ENCODE measurements around the gene MITD1.
"Not testable (repeated sequence)": the region's sequence is repeated elsewhere in the genome, so short reads cannot be mapped to it uniquely, and the experiment has no call there.

The MITD1 gene

GRCh38 chr2:99180755-99181623 is at the start of gene MITD1, which contains the start of gene MRPL30:
Gene MITD1 (minus strand): TSS chr2:99181058. CDS start chr2:99180981, 77 bp downstream.
Gene MRPL30 (plus strand): TSS chr2:99181184. CDS start chr2:99186204, 5,020 bp downstream.
- peaks cover 4% of the 10 kb centered on the region for H3K4me1 ChIP-seq (ENCODE audit: insufficient read depth, low read length)
- H3K36me3 ChIP-seq (ENCODE audit: insufficient read depth, low read depth, low read length): peaks cover 9% of the 10 kb centered on the region
- peak within 1 kb of the TSS; percentile 95 for H3K4me3 ChIP-seq (ENCODE audit: low read length)
- peak within 1 kb of the TSS; percentile 97 for H3K9ac ChIP-seq (ENCODE audit: low read depth, low read length)
- H3K27ac ChIP-seq (ENCODE audit: low read length): peak within 1 kb of the TSS; percentile 82
- H3K27me3 ChIP-seq (ENCODE audit: insufficient read depth, low read length): no peaks in the 10 kb centered on the region
- no peaks in the 10 kb centered on the region for H3K9me3 ChIP-seq (ENCODE audit: insufficient read depth, low read depth, low read length)

DNA sequence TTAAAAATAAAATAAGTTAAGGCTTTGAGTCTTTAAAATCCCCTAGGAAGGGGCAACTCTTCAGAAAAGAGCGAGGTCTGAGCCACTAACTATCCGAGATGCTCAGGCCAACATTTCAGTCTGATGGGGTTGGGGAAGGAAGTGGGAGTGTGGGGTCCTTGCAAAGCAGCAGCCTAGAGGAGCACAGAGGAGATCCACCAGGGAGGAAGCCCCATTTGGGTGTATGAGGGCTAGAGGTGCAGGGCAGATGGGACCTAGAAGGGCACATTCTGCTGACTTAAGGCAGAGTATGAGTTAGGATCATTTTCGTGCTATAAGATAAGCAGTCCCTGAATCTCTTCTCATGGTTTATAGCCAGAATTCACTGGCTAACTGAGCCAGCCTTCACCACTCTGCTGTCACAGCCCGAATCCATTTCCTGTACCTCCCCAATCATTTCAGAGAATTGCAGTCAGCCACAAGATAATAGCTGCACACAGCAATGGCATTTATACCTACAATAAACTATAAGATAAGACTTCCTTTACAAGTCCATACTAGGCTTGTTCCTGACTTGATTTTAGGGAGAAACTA is 37.2 kb upstream of the MITD1 start:
- no peaks in the 10 kb centered on the region for H3K27me3 ChIP-seq (ENCODE audit: insufficient read depth, low read length)
- H3K9ac ChIP-seq (ENCODE audit: low read depth, low read length): no peak overlapping the region
- H3K4me3 ChIP-seq (ENCODE audit: low read length): no peak overlapping the region
- H3K36me3 ChIP-seq (ENCODE audit: insufficient read depth, low read depth, low read length): no peaks in the 10 kb centered on the region
- H3K4me1 ChIP-seq (ENCODE audit: insufficient read depth, low read length): no peaks in the 10 kb centered on the region
- H3K27ac ChIP-seq (ENCODE audit: low read length): no peak overlapping the region
- H3K9me3 ChIP-seq (ENCODE audit: insufficient read depth, low read depth, low read length): no peaks in the 10 kb centered on the region

GRCh38 chr2:99216096-99216495 is 35.2 kb upstream of the MITD1 start:
- Histone ChIP-seq H3K27me3 (ENCODE audit: insufficient read depth, low read length) (no peaks in the 10 kb centered on the region), H3K27ac (ENCODE audit: low read length) (no peak overlapping the region), H3K9ac (ENCODE audit: low read depth, low read length) (no peak overlapping the region), H3K4me3 (ENCODE audit: low read length) (no peak overlapping the region), H3K36me3 (ENCODE audit: insufficient read depth, low read depth, low read length) (no peaks in the 10 kb centered on the region), H3K9me3 (ENCODE audit: insufficient read depth, low read depth, low read length) (no peaks in the 10 kb centered on the region), H3K4me1 (ENCODE audit: insufficient read depth, low read length) (no peaks in the 10 kb centered on the region)

DNA sequence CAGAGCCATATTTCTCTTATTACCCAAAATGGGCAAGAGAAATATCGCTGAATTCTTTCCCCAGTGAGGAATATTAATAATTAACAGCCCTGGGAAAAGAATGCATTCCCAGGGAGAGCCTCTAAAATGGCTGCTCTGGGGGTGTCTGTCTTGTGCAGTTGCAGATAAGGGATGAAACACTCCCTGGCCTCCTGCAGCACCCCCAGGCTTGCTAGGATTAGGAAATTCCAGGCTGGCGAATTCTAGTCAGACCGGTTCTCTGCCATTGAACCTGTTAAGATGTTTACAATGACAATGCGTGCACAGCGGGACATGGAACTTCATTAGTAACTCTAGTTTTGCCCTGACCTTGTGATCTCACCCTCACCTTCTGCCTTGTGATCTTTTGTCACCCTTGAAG is 24.6 kb upstream of the MITD1 start:
- no peak overlapping the region for H3K4me3 ChIP-seq (ENCODE audit: low read length)
- H3K9me3 ChIP-seq (ENCODE audit: insufficient read depth, low read depth, low read length): peaks cover 38% of the 10 kb centered on the region
- H3K27me3 ChIP-seq (ENCODE audit: insufficient read depth, low read length): no peaks in the 10 kb centered on the region

DNA sequence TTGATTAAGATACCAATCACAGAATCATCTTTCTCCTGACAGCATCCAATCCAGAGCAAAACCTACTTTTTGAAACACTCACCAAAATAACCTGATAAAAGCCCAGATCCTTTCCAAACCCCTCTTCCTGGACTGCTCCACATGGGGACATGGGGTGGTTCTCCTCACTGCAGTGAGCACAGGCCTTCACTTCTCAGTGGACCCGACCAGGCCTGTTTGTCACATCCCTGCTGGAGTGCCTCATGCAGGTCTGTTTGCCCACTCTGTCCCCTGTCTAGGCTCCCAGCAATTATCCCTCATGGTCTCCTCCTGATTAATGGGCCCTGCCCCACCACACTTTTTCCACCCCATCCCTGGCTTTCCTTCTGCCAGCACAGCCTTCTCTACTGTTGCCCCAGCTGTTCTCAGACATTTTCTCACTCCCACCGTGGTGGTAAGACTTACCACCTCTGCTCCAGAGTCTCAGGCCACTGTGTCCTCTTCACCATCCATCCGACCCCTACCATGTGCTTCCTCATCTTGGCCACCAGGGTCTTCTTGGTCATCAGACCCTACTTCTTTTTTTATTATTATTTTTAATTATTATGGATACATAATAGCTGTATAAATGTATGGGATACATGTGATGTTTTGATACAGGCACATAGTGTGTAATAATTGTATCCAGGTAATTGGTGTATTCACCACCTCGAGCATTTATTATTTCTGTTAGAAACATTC is 21.3 kb upstream of the MITD1 start:
- Histone ChIP-seq H3K4me3 (ENCODE audit: low read length) (no peak overlapping the region), H3K27ac (ENCODE audit: low read length) (no peak overlapping the region), H3K9me3 (ENCODE audit: insufficient read depth, low read depth, low read length) (peaks cover 32% of the 10 kb centered on the region), H3K9ac (ENCODE audit: low read depth, low read length) (no peak overlapping the region), H3K27me3 (ENCODE audit: insufficient read depth, low read length) (no peaks in the 10 kb centered on the region), H3K4me1 (ENCODE audit: insufficient read depth, low read length) (no peaks in the 10 kb centered on the region), H3K36me3 (ENCODE audit: insufficient read depth, low read depth, low read length) (peaks cover 10% of the 10 kb centered on the region)

More for the DNA sequence above, 24.6 kb upstream of the MITD1 start:
- Histone ChIP-seq H3K27ac (ENCODE audit: low read length) (no peak overlapping the region), H3K9ac (ENCODE audit: low read depth, low read length) (no peak overlapping the region), H3K36me3 (ENCODE audit: insufficient read depth, low read depth, low read length) (no peaks in the 10 kb centered on the region; the same call in 1 of the 2 replicates), H3K4me1 (ENCODE audit: insufficient read depth, low read length) (no peaks in the 10 kb centered on the region)

DNA sequence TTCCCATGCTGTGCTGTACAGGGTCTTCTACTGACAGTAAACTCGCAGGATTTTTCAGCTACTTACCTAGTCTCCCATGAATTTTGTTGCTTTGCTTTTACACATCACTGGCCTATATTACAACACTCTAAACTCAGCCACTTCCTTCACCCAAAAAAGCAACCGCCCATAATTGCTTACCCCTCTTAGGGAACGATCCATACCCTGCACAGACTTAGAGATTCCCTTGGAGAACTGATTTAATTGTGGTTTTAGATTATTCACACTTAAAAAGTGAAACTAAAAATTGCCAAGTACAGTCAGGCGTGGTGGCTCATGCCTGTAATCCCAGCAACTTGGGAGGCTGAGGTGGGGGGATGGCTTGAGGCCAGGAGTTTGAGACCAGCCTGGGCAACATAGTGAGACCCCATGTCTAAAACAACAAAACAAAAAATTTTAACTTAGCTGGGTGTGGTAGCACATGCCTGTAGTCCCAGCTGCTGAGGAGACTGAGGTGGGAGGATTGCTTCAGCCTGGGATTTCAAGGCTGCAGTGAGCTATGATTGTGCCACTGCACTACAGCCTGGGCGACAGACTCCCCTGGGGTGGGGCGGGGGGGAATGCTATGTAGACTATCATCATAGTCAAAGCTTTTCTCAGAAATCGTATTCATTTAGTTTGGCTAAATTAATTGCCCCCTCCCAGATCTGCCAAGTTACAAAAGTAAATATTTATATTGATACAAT is 19.4 kb upstream of the MITD1 start:
- Histone ChIP-seq H3K4me1 (ENCODE audit: insufficient read depth, low read length) (no peaks in the 10 kb centered on the region), H3K27me3 (ENCODE audit: insufficient read depth, low read length) (no peaks in the 10 kb centered on the region), H3K36me3 (ENCODE audit: insufficient read depth, low read depth, low read length) (peaks cover 29% of the 10 kb centered on the region), H3K9me3 (ENCODE audit: insufficient read depth, low read depth, low read length) (peaks cover 19% of the 10 kb centered on the region), H3K9ac (ENCODE audit: low read depth, low read length) (no peak overlapping the region), H3K4me3 (ENCODE audit: low read length) (no peak overlapping the region), H3K27ac (ENCODE audit: low read length) (no peak overlapping the region)

- Histone ChIP-seq H3K27me3 (ENCODE audit: insufficient read depth, low read length) (no peaks in the 10 kb centered on the region), H3K9me3 (ENCODE audit: insufficient read depth, low read depth, low read length) (peaks cover 3% of the 10 kb centered on the region), H3K36me3 (ENCODE audit: insufficient read depth, low read depth, low read length) (peaks cover 48% of the 10 kb centered on the region)
Measured at GRCh38 chr2:99198103-99198841, 17.4 kb upstream of the MITD1 start.

GRCh38 chr2:99192364-99192763 is 11.5 kb upstream of the MITD1 start:
- H3K4me1 ChIP-seq (ENCODE audit: insufficient read depth, low read length); H3K9me3 ChIP-seq (ENCODE audit: insufficient read depth, low read depth, low read length); H3K9ac ChIP-seq (ENCODE audit: low read depth, low read length); H3K27ac ChIP-seq (ENCODE audit: low read length); H3K27me3 ChIP-seq (ENCODE audit: insufficient read depth, low read length); H3K4me3 ChIP-seq (ENCODE audit: low read length): not testable (repeated sequence)
- H3K36me3 ChIP-seq (ENCODE audit: insufficient read depth, low read depth, low read length): peaks cover 91% of the 10 kb centered on the region

More at GRCh38 chr2:99198103-99198841, 17.4 kb upstream of the MITD1 start:
- H3K4me3 ChIP-seq (ENCODE audit: low read length): no peak overlapping the region
- no peak overlapping the region for H3K9ac ChIP-seq (ENCODE audit: low read depth, low read length)
- no peak overlapping the region for H3K27ac ChIP-seq (ENCODE audit: low read length)
- H3K4me1 ChIP-seq (ENCODE audit: insufficient read depth, low read length): no peaks in the 10 kb centered on the region

DNA sequence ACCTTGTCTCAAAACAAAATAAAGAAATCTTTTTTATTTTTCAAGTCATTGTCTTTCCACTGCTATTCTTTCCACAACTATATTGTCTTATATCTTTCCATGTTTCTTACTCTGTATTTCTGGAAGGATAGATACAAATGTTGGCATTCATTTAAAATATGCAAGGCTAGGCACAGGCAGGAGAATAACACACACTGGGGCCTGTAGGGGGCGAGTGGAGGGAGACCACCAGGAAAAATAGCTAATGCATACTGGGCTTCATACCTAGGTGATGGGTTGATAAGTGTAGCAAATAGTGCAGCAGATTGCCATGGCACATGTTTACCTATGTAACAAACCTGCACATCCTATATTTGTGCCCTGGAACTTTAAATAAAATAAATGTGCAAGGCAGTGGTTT is 9.7 kb upstream of the MITD1 start:
- H3K4me3 ChIP-seq (ENCODE audit: low read length): no peak overlapping the region
- H3K27ac ChIP-seq (ENCODE audit: low read length): no peak overlapping the region
- H3K4me1 ChIP-seq (ENCODE audit: insufficient read depth, low read length): no peaks in the 10 kb centered on the region
- H3K9me3 ChIP-seq (ENCODE audit: insufficient read depth, low read depth, low read length): no peaks in the 10 kb centered on the region
- H3K9ac ChIP-seq (ENCODE audit: low read depth, low read length): no peak overlapping the region
- H3K36me3 ChIP-seq (ENCODE audit: insufficient read depth, low read depth, low read length): peaks cover 80% of the 10 kb centered on the region
- H3K27me3 ChIP-seq (ENCODE audit: insufficient read depth, low read length): no peaks in the 10 kb centered on the region

- peaks cover 59% of the 10 kb centered on the region for H3K36me3 ChIP-seq (ENCODE audit: insufficient read depth, low read depth, low read length)
- no peaks in the 10 kb centered on the region for H3K9me3 ChIP-seq (ENCODE audit: insufficient read depth, low read depth, low read length)
- no peaks in the 10 kb centered on the region for H3K4me1 ChIP-seq (ENCODE audit: insufficient read depth, low read length)
- no peaks in the 10 kb centered on the region for H3K27me3 ChIP-seq (ENCODE audit: insufficient read depth, low read length)
- no peak overlapping the region for H3K27ac ChIP-seq (ENCODE audit: low read length)
- H3K4me3 ChIP-seq (ENCODE audit: low read length): no peak overlapping the region
- no peak overlapping the region for H3K9ac ChIP-seq (ENCODE audit: low read depth, low read length)
Measured at GRCh38 chr2:99188357-99188756, 7.5 kb upstream of the MITD1 start.

- H3K27me3 ChIP-seq (ENCODE audit: insufficient read depth, low read length): no peaks in the 10 kb centered on the region
- no peak overlapping the region for H3K4me3 ChIP-seq (ENCODE audit: low read length)
- no peak overlapping the region for H3K9ac ChIP-seq (ENCODE audit: low read depth, low read length)
- H3K36me3 ChIP-seq (ENCODE audit: insufficient read depth, low read depth, low read length): peaks cover 52% of the 10 kb centered on the region
- H3K9me3 ChIP-seq (ENCODE audit: insufficient read depth, low read depth, low read length): no peaks in the 10 kb centered on the region
- H3K4me1 ChIP-seq (ENCODE audit: insufficient read depth, low read length): no peaks in the 10 kb centered on the region
- no peak overlapping the region for H3K27ac ChIP-seq (ENCODE audit: low read length)
Measured at GRCh38 chr2:99187011-99187410, 6.2 kb upstream of the MITD1 start.
